Urothelium cell line (cell line): ENCODE results near the gene CMIP.

Experiments
- DNase-seq: peaks from one replicate; pipeline ENCODE4 v3.0.0; 2011; ENCODE audit warnings: low spot score, mixed read lengths
- FAIRE-seq: peaks from 2 replicates; lab custom pipeline; 2011; peaks lifted over from hg19 to GRCh38; lab: Jason Lieb, UNC

CMIP gene

DNA sequence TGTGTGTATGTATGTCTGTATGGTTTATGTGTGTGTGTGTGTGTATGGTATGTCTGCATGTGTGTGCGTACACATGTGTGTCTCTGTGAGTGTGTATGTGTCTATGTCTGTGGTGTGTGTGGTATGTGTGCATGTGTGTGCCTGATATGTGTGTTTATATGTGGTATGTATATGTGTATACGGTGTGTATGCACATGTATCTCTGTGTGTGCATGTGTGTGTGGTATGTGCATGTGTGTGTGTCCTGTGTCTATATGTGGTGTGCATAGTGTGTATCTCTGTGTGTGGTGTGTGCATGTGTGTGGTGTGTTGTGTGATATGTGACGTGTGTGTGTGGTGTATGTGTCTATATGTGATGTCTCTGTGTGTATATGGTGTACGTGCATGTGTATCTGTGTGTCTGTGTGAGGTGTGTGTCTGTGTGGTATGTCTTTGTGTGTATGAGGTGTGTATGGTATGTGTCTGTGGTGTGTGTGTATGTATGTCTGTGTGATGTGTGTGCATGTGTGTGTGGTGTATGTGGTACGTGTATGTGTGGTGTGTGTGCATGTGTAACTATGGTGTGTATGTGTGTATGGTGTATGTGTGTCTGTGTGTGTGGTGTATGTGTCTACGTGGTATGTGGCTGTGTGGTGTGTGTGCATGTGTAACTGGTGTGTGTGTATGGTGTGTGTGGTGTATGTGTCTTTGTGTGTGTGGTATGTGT is 170.2 kb downstream of the CMIP start:
- no peak for DNase-seq
- peak; percentile 99 for FAIRE-seq

DNA sequence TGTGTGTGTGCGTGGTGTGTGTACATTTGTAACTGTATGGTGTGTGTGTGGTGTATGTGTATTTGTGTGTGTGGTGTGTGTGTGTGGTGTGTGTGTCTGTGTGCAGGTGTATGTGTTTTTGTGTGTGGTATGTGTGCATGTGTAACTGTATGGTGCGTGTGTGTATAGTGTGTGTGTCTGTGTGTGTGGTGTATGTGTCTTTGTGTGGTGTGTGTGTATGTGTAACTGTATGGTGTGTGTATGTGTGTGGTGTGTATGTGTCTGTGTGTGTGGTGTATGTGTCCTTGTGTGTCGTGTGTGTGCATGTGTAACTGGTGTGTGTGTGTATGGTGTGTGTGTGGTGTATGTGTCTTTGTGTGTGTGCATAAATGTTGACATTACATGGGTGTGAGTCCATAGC is 170.8 kb downstream of the CMIP start:
- DNase-seq (no peak), FAIRE-seq (no peak)

DNA sequence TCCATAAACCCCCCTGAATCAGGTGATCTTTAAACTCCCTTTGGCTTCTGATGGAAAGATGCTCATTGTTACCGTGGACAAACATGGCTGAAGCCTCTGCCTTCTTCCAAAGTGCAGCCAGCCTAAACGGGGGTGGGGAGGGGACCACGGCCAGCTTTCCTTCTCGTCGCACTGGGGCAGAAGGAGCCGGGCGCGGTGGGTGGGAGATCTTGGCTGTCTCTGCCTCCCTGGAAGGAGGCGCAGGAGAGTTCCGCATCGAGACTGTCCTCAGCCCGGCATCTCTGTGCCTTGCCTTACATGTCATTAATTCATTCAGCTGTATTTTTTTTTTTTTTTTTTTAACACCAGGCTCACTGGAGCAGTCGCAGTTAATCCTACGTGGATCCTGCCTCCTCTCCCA is 171.2 kb downstream of the CMIP start:
- FAIRE-seq: no peak
- no peak for DNase-seq

DNA sequence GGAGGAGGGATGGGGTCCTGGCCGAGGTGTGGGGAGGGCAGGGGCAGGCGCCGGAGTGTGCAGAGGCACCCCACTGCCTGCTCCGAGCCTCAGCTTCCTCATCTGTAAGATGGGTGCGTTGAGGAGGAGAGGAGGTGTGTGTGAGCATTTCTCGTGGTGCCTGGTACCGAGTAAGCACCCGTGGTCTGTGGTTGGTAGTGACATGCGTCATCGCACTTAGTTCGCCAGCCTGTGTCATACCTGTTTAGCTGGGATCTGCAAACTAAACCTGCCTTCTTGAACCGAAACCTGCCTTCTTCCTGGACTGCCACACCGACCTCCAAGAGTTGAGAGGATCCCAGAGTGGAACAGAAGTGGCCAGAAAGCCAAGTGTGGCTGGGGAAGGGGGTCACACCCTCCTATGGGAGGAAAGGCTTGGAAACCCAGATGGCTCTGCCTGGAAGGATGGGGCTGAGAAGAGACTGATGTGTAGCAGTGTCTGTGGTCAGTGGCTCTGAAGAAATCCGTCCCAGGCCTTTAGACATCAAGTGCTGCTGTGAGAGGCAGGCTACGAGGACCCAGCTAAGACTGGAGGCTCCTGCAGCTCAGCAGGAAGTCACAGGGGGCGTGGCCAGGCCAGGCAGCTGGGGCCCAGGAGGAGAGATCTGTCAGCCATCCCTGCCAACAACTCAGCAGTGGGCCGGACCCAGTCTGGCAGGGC is 171.9 kb downstream of the CMIP start:
- DNase-seq (no peak), FAIRE-seq (no peak)

DNA sequence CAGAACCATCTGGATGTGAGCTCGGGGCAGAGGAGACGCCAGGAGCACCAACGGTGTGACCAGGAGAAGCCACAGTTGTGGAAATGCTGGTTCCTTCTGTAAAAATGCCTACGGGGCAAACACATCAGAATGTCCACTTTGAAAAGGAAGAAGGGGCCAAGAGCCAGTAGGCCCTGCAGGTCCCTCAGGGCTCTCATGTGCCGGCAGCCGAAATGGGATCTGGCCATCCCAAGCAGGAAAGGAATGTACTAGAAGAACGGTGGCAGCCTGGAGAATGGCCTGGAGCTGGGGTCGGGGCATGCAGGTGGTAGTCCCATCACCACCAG is 172.4 kb downstream of the CMIP start:
- DNase-seq (no peak), FAIRE-seq (no peak)

DNA sequence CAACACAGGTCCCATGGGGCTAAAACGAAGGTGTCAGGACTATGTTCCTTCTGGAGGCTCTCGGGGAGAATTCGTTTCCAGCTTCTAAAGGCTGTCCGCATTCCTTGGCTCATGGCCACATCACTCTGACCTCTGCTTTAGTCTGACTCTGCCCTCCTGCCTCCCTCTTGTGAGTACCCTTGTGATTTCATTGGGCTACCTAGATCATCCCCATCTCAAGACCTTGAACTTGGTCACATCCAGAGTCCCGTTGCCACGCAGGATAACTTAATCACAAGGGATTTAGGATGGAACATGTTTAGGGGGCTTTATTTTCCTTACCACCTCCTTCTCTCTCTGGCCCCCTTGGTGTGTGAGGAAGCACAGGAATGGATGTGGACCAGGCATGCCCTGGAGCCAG is 173.6 kb downstream of the CMIP start:
- DNase-seq: no peak
- FAIRE-seq: no peak

DNA sequence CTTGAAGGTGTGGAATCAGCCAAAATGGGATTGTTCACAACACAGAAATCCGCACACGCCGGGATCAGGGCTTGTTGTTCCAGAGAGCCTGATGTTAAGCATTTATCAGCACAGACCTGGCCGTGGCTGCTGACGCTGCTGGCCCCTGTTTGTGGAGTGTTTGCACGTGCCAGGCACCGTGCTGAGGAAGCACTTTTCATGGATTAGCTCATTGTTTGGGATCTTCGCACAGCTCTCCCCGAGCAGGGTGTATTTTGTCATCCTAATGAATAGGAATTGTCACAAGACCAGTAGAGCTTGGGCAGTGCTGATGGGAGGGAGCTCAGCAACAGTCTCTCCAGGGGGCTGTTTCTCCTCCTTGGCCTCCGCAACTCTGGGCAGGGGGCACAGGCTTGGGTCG is 174.1 kb downstream of the CMIP start:
- DNase-seq: no peak
- FAIRE-seq: no peak

DNA sequence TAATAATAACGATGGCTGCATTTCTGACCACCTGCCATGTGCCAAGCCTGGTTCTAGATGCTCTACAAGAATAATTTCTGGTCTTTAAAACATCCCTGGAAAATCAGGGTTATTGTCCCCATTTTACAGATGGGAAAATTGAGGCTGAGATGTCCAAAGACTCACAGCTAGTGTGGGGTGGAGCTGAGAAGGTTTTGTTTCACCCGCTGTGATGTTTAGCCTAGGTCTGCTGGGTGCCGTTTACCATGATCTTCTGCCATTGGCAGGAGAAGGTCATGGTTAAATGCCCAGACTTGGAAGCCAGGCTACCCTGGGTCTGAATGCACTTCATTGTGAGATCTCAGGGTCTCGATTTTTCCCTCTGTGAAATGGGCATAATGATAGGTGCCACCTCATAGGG is 175.4 kb downstream of the CMIP start:
- FAIRE-seq: no peak
- no peak for DNase-seq

DNA sequence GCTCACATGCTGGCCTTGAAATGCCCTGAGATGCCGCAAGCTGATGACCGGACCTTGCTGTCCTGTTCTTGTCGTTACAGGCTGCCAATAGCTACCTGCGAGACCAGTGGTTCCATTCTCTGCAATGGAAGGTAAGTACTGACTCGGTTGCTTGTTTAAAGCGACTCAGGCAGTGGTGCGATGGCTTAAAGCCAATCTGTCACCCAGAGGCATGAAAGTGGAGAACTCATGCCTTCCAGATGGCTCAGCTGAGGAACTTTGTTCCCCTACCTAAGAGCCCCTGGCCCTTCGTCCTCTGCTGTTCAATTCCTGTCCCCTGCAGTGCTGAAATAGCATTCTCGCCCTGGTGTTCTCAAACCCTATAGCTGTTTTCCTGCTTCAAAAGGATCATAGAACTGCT is 176.2 kb downstream of the CMIP start:
- no peak for DNase-seq
- no peak for FAIRE-seq

DNA sequence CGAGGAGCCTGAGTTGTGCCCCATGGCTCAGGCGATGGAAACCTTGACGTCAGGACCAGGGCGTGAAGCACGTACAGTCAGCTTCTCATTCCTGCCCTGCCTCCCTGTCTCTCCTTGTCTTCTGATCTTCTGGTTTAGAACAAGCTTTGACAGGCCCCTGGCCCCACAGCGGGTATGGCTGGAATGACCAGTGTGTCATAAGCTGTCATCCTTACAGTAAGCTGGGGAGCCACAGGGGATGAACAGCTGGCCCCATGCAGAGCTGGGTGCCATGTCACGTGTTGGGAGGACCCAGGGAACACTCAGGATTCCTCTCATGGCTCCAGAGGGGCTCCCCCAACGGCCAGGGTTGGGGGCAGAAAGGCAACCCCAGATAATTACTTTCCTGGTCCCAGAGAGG is 176.9 kb downstream of the CMIP start:
- DNase-seq (no peak), FAIRE-seq (no peak)

DNA sequence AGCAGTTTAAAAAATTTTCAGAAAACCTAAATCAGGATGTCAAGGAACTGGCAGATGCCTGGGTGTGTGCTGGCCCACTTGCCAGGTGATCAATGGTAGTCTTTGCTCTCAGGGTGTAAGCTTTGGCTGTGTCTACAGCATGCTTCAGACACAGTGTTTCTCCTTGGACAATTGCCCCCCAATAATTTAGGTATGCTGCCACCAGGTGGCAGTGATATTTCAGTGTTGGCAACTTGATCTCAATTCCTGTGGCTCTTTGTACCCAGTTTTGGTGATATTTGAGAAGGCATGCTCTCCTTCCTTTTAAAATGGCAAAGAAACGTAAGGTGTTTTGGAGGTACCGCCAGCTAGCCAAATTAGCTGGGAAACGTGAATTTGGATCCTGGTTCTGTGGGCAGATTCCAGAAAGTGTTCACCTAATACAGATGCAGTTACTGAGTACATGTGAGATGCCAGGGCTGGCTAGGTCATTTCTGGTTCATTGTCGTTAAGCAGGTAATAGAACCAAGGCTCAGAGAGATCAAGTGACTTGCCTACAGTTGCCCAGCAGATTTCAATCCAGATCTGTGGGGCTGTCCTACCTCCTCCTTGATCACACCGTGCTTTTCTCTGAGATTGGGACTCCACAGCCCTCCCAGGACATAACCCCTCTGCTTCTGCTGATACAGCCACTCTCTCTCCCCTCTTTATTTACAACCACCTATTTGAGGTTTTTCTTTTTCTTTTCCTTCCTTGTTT is 178.9 kb downstream of the CMIP start:
- DNase-seq: peak; percentile 47
- no peak for FAIRE-seq

DNA sequence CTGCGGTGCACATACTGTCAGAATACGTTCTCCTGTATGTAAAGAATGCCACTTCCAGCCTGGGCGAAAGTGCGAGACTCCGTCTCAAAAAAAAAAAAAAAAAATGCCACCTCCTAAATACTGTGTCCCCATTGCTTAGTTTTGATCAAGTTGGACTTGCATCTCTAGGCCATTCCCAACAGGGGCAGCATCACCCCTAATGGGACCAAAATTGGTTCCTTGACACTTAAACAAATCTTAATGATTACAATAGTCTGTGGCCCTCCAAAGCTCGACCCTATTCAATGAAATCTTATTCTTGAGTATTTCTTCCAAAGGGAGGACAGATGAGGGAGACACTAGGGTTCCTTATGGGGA is 179.8 kb downstream of the CMIP start:
- FAIRE-seq: no peak
- no peak for DNase-seq

DNA sequence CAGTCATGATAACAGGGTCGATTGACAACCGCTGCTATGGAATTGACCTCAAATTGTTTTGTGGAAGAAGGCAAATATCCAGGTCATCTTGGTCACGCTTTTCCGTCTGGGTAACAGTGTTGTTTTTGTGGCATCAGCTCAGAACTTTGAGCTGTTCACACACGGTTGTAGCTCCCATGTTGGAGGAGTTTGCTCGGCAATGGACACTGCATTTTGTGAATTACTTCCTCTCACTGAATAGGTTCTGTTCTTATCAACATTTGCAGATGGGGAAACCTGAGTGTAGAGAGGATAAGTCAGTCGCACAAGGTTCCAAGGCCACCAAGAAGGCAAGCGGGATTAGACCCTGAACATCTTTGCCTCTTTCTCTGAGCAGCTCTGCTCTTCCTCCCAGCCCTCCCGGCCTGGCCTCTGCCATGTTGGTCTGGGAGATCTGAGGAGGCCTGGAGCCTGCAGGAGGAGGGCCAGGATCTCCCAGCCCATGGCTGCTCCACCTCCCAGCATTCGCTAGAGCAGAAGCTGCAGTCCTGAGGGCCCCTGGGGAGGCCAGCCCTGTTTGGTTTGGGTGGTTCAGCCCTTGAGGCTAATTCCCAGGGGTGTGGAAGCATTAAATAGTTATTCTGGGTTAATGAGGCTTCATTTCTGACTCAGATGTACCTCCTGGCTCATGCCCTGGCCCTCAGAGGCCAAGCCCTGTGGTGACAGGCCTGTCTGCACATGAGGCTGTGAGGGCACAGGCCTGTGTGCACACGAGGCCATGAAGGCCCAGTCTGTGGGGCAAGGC is 180.3 kb downstream of the CMIP start:
- FAIRE-seq (no peak), DNase-seq (no peak)

DNA sequence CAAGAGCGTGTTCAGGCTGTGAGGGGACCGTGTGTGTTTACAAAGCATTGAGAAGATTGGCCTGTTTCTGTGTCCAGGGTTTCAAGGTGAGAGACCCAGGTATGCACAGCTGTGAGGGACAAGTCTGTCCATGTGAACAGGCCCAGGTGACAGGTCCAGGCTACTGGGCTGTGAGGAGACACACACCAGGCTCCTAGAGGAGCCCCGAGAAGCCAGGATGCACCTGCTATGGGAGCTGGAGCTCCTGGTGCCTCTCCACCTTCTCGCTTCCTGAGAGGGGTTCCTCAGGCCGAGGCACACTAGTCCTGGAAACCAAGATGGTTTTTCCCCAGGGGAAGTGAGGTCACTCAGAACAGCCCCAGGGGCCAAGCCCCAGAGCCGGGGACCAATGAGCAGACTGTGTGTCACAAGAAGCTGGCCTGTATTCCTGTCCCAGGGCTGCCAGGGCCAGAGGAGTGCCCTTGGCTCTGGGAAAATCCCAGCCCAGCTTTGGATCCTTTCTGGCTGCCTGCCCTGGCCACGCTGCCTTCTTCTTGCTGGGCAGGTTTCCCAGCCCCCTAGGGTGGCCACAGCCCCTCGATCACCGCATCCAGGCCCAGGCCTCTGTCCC is 181.0 kb downstream of the CMIP start:
- no peak for DNase-seq

DNA sequence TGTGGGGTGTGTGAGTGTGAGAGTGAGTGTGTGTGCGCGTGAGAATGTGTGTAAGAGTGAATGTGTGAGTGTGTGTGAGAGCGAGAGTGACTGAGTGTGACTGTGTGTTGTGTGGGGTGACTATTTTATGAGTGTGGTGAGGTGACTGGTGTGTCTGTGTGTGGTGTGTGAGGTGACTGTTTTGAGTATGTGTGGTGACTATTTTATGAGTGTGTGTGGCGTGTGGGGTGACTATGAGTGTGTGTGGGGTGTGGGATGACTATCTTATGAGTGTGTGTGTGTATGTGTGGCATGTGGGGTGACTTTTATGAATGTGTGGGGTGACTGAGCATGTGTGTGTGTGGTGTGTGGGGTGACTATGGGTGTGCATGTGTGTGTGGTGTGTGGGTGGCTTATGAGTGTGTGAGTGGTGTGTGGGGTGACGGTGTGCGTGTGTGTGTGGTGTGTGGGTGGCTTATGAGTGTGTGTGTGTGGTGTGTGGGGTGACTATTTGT is 181.6 kb downstream of the CMIP start:
- FAIRE-seq: peak; percentile 56
- no peak for DNase-seq

More for the DNA sequence above, 181.0 kb downstream of the CMIP start:
- FAIRE-seq: no peak

DNA sequence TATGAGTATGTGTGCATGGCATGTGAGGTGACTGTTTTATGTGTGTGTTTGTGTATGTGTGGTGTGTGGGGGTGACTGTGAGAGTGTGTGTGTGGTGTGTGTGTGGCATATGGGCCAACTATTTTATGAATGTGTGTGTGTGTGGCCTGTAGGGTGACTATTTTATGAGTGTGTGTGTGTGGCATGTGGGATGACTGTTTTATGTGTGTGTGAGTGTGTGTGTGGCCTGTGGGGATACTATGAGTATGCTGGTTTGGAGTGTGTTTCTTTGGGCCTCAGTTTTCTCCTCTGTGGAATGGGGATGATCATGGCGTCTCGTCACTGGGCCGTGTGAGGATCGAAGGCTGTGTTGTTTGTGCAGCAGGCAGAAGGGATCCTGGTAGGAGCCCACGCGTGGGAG is 182.4 kb downstream of the CMIP start:
- FAIRE-seq (peak; percentile 66), DNase-seq (no peak)

DNA sequence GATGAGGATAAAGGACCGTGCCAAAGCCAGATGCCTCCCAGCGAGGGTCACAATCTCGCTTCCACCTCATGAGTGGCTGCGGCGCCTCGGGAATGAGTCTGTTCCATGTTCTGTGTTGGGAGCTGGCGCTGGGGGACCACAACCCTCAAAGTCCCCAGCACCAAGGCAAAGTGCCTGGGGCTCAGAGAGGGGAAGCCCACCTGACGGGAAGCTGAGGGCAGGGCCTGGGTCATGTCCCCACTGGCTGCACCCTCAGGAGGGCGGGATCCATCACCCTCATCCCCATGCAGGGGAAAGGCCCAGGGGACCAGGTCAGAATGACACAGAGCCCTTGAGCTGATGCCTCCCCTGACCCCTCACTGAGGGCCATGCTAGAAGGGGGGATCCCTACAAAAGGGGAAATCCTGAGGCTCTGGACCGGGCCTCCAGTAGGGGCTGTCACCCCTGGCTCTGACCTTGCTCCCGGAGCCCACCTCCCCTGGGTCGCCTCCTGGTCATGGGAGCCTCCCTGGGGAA is 183.2 kb downstream of the CMIP start:
- FAIRE-seq (no peak), DNase-seq (no peak)

DNA sequence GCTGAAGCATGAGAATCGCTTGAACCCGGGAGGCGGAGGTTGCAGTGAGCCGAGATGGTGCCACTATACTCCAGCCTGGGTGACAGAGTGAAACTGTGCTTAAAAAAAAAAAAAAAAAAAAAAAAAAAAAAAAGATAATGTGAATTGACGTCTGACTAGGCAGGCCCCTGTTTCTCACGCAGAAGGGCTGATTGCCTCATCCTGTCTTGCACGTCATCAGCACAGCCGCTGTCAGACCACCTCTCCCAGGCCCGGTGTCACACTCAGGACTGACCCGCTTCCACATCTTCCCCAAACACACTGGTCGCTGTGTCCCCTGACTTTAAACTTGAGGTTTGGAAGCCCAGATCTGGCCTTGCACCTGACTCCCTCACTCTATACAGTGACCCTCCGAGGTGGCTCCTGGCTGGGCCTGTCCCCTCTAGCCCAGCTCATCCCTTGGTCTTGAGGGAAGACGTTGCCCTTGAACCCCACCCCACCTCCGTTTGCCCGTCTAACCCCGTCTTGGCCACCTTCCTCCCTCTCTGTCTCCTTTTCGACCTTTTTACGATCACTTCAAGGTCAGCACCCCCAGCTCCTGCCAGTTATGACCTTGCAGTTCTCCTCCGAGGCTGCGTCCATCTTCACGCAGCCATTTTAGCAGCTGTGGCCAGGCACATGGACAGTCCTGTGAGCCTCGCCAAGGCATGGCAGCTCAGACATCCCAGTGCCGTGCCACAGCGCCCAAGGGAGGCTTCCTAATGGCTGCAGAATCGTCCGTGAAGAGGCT is 184.6 kb downstream of the CMIP start:
- no peak for DNase-seq
- no peak for FAIRE-seq

DNA sequence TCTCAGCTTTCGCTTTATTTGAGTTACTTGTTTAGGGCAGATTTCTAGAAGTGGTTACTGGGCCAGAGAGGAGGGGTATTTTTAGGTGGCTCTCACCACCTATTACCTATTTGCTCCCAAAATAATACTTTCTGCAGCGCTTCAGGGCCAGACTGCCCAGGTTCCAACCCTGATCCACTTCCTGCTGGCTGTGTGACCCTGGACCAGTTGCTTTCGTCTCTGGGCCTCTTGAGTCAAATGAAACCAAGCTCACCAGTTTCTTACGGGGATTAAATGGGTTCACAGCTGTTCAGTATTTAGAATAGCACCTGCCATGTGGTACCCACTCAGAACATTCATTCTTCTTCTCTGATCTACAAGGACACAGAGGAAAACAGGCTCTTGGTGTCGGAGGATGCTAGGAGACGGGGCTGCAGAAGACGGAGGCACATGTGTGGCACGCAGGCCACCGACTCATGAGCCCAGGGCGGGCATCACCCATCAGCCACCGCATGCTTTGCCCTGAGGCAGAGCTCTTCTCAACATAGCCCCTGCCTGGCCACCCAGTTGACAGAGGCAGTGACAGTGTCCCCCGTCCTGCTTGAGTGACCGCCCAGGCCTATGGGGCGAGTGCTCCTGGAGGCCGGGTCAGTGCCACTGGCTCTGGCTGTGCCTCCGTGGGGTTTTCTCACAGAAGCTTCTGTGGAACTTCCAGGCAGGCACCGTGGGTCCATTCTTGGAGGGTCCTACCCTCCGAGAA is 185.5 kb downstream of the CMIP start:
- DNase-seq (no peak), FAIRE-seq (no peak)
